Measurements from ENCODE around the gene B4GALNT2. TPM values are rescaled to one million over a fixed set of nuclear protein-coding genes. Genes with fewer than 3 reads are reported as not detected.

B4GALNT2 gene
- total and polyA plus RNA-seq, 2 donors (not counting 3 experiments of a cell fraction or from before 2014, with no cell fraction given) = 0.11 TPM; not detected in 1

DNA sequence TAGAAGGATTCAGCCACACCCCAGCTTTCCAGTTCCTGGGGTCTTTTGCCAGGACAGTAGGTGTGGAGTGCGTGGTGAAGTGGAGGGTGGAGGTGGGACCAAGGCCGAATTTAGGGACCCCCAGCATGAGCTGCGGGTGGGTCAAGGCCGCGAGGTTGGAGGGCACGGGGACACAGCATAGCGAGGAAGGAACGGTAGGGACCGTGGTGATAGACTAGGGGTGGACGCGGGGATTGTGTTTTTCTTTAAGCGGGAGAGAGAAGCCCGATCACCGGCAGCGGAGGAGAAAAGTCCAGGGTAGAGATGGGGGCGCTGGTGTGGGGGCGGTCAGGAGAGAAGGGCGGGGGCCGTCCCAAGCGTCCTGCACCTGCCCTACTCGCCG lies 261 bp upstream of the B4GALNT2 start:
- no peaks in the 10 kb centered on the region for H3K9me3 ChIP-seq (replicated peaks; ENCODE audit: control insufficient read depth, insufficient read depth, low read length)
- ChIA-PET POLR2A (no interaction called here), CTCF (no interaction called here)
- dilution Hi-C loops (cut with MboI; ENCODE audit: extremely low pct_ligation_motif_present, low sequenced_read_pairs) = no loop called here
- peak overlapping the region; percentile 65 for H2AFZ ChIP-seq (ENCODE audit: low read depth, low read length)
- H3K9ac ChIP-seq (replicated peaks; ENCODE audit: extremely low read depth, insufficient read depth, low read length) = no peak overlapping the region
- TF ChIP-seq POLR2AphosphoS5 (IDR thresholded peaks at IDR 0.05; ENCODE audit: insufficient read depth, low read depth, low read length) = no peak
- TF ChIP-seq MYC (IDR thresholded peaks at IDR 0.05; ENCODE audit: low read depth, low read length) = no peak
- TF ChIP-seq, protein P1, sequence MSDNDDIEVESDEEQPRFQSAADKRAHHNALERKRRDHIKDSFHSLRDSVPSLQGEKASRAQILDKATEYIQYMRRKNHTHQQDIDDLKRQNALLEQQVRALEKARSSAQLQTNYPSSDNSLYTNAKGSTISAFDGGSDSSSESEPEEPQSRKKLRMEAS (IDR thresholded peaks at IDR 0.05; ENCODE audit: insufficient read depth, insufficient read length) = no peak
- TF ChIP-seq, protein P2, sequence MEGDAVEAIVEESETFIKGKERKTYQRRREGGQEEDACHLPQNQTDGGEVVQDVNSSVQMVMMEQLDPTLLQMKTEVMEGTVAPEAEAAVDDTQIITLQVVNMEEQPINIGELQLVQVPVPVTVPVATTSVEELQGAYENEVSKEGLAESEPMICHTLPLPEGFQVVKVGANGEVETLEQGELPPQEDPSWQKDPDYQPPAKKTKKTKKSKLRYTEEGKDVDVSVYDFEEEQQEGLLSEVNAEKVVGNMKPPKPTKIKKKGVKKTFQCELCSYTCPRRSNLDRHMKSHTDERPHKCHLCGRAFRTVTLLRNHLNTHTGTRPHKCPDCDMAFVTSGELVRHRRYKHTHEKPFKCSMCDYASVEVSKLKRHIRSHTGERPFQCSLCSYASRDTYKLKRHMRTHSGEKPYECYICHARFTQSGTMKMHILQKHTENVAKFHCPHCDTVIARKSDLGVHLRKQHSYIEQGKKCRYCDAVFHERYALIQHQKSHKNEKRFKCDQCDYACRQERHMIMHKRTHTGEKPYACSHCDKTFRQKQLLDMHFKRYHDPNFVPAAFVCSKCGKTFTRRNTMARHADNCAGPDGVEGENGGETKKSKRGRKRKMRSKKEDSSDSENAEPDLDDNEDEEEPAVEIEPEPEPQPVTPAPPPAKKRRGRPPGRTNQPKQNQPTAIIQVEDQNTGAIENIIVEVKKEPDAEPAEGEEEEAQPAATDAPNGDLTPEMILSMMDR (IDR thresholded peaks at IDR 0.05; ENCODE audit: extremely low read depth in 1 of 2, insufficient read depth in 1 of 2, low read depth in 1 of 2, low read length in 2 of 2) = no peak
- no peak for TF ChIP-seq POLR2A (IDR thresholded peaks at IDR 0.05; ENCODE audit: low read depth, low read length)
- H3K4me3 ChIP-seq (replicated peaks in 1 of 3; ENCODE audit: insufficient read depth in 1 of 3, low read depth in 1 of 3, low read length in 3 of 3) = peak overlapping the region; percentile 24 to 46 (median 33)
- DNase-seq (ENCODE audit: low read depth, low spot score) (no peak), FAIRE-seq (no peak)
- no peaks in the 10 kb centered on the region for H3K79me2 ChIP-seq (ENCODE audit: control insufficient read depth, insufficient read depth, low read length)
- peak overlapping the region; percentile 57 for H3K4me2 ChIP-seq (ENCODE audit: insufficient read depth, low read length)
- intact Hi-C loops (cut with micrococcal nuclease) = no loop called here
- H3K27ac ChIP-seq (ENCODE audit: insufficient read depth, low read depth, low read length) = no peak overlapping the region
- no peaks in the 10 kb centered on the region for H3K9me1 ChIP-seq (replicated peaks; ENCODE audit: control insufficient read depth, extremely low read depth, insufficient read depth, low read length)
- H3K4me1 ChIP-seq (ENCODE audit: control insufficient read depth, extremely low read depth, insufficient read depth, low read length) = peaks cover 7% of the 10 kb centered on the region
- H3K27me3 ChIP-seq (ENCODE audit: control insufficient read depth in 2 of 2, insufficient read depth in 2 of 2, low read length in 2 of 2) = peaks cover 22 to 23% of the 10 kb centered on the region in 2 experiments
- no peaks in the 10 kb centered on the region for H3K36me3 ChIP-seq (ENCODE audit: control insufficient read depth in 2 of 2, extremely low read depth in 1 of 2, insufficient read depth in 2 of 2, low read length in 2 of 2)
- no peaks in the 10 kb centered on the region for H4K20me1 ChIP-seq (replicated peaks; ENCODE audit: control insufficient read depth, extremely low read depth, insufficient read depth, low read length)
- BruUV-seq (replicated peaks) = no TSS peak

DNA sequence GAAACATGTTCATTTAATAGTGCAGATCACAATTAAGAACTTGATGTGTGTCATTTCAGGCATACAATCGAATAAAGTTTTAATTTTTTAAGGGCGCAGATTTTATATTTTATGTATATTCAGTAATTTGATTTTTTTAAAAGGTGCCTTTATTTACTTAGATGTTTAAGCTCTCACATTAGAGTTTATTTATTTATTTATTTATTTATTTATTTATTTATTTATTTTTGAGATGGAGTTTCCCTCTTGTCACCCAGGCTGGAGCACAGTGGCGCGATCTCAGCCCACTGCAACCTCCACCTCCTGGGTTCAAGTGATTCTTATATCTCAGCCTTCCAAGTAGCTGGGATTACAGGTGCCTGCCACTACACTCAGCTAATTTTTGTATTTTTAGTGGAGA lies 3.8 kb downstream of the B4GALNT2 start:
- no peak overlapping the region for H3K4me2 ChIP-seq (ENCODE audit: insufficient read depth, low read length)
- intact Hi-C loops (cut with micrococcal nuclease) = no loop called here
- no TSS peak for BruUV-seq (replicated peaks)
- H2AFZ ChIP-seq (ENCODE audit: low read depth, low read length) = no peak overlapping the region
- no peaks in the 10 kb centered on the region for H4K20me1 ChIP-seq (replicated peaks; ENCODE audit: control insufficient read depth, extremely low read depth, insufficient read depth, low read length)
- no peaks in the 10 kb centered on the region for H3K9me1 ChIP-seq (replicated peaks; ENCODE audit: control insufficient read depth, extremely low read depth, insufficient read depth, low read length)
- H3K36me3 ChIP-seq (ENCODE audit: control insufficient read depth in 2 of 2, extremely low read depth in 1 of 2, insufficient read depth in 2 of 2, low read length in 2 of 2) = no peaks in the 10 kb centered on the region
- H3K9me3 ChIP-seq (replicated peaks; ENCODE audit: control insufficient read depth, insufficient read depth, low read length) = no peaks in the 10 kb centered on the region
- no peak for TF ChIP-seq EZH2 (IDR thresholded peaks at IDR 0.05; ENCODE audit: borderline replicate concordance, low read depth, low read length, severe bottlenecking)
- no peak for TF ChIP-seq POLR2A (IDR thresholded peaks at IDR 0.05; ENCODE audit: low read depth, low read length)
- TF ChIP-seq, protein P1 (IDR thresholded peaks at IDR 0.05; ENCODE audit: insufficient read depth, insufficient read length) = no peak
- no peak for TF ChIP-seq POLR2AphosphoS5 (IDR thresholded peaks at IDR 0.05; ENCODE audit: insufficient read depth, low read depth, low read length)
- TF ChIP-seq, protein P2 (IDR thresholded peaks at IDR 0.05; ENCODE audit: extremely low read depth in 1 of 2, insufficient read depth in 1 of 2, low read depth in 1 of 2, low read length in 2 of 2) = no peak
- FAIRE-seq (no peak), DNase-seq (ENCODE audit: low read depth, low spot score) (no peak)
- CTCF ChIA-PET = interaction anchor here (0.7 to 1.4 kb wide), 3 partner anchors 12 to 402 kb away, joined by 3 to 5 read pairs (median 3); no protein-coding TSS in a partner anchor
- no peak overlapping the region for H3K9ac ChIP-seq (replicated peaks; ENCODE audit: extremely low read depth, insufficient read depth, low read length)
- dilution Hi-C loops (cut with MboI; ENCODE audit: extremely low pct_ligation_motif_present, low sequenced_read_pairs) = no loop called here
- POLR2A ChIA-PET = no interaction called here
- H3K4me3 ChIP-seq (replicated peaks in 1 of 3; ENCODE audit: insufficient read depth in 1 of 3, low read depth in 1 of 3, low read length in 3 of 3) = no peak overlapping the region
- H3K27me3 ChIP-seq (ENCODE audit: control insufficient read depth in 2 of 2, insufficient read depth in 2 of 2, low read length in 2 of 2) = peaks cover 19 to 24% of the 10 kb centered on the region in 2 experiments
- peaks cover 7% of the 10 kb centered on the region for H3K4me1 ChIP-seq (ENCODE audit: control insufficient read depth, extremely low read depth, insufficient read depth, low read length)
- H3K79me2 ChIP-seq (ENCODE audit: control insufficient read depth, insufficient read depth, low read length) = no peaks in the 10 kb centered on the region
- no peak overlapping the region for H3K27ac ChIP-seq (ENCODE audit: insufficient read depth, low read depth, low read length)

All from endothelial cell of umbilical vein (primary cell).